HEK293 (cell line): Measurements from ENCODE around the gene ARHGAP15.

Source experiments
- CTCF ChIA-PET: fragments of 350-600 bp; formaldehyde crosslinking; extraction: SDS; loops from one replicate; lab custom pipeline; 2021; ENCODE audit warnings: antibody characterized with exemption; lab: Yijun Ruan, JAX
- POLR2A ChIA-PET: fragments of 300-600 bp; formaldehyde crosslinking; extraction: SDS; loops from one replicate; lab custom pipeline; 2020; ENCODE audit warnings: antibody characterized with exemption, inconsistent platforms; lab: Yijun Ruan, JAX
- H3K27ac ChIP-seq: fragments of 200-500 bp; sonication (Bioruptor generic); 2 replicates; pipeline ENCODE4 v1.5.1; 2014; ENCODE audit warnings: low read depth, low read length, control low read depth, inconsistent platforms; ENCODE audit errors: extremely low read depth
- H3K36me3 ChIP-seq, 2 experiments: fragments of 200-500 bp in 1 of 2; sonication (Bioruptor generic) in 1 of 2; 1 replicate in 1 of 2; 2 replicates in 1 of 2; pipeline ENCODE4 v1.5.1; 2014 to 2017; ENCODE audit warnings: inconsistent platforms in 2 of 2, low read length in 2 of 2; ENCODE audit not compliant: control insufficient read depth in 2 of 2, insufficient read depth in 1 of 2
- H3K4me1 ChIP-seq: fragments of 200-500 bp; sonication (Bioruptor generic); 2 replicates; pipeline ENCODE4 v1.5.1; 2014; ENCODE audit warnings: mild to moderate bottlenecking, low read length, inconsistent platforms; ENCODE audit not compliant: control insufficient read depth, insufficient read depth
- H3K4me3 ChIP-seq: 2 replicates; pipeline ENCODE4 v1.5.1; 2011; ENCODE audit warnings: low read depth, mild to moderate bottlenecking, control low read depth, low read length, moderate library complexity
- H3K9me3 ChIP-seq: fragments of 200-500 bp; sonication (Bioruptor generic); 2 replicates; pipeline ENCODE4 v1.5.1; 2014; ENCODE audit warnings: low read depth, low read length, inconsistent platforms; ENCODE audit not compliant: control insufficient read depth, insufficient read depth
- FEZF1 ChIP-seq: fragments of 450-650 bp; formaldehyde crosslinking; IDR thresholded peaks from 2 replicates; pipeline ENCODE4 v1.5.1; 2016; ENCODE audit warnings: missing biosample characterization, missing genetic modification characterization
- GLIS1 ChIP-seq: fragments of 450-650 bp; formaldehyde crosslinking; IDR thresholded peaks from 2 replicates; pipeline ENCODE4 v1.5.1; 2016; ENCODE audit warnings: missing biosample characterization, missing genetic modification characterization
- ZBTB20 ChIP-seq: fragments of 450-650 bp; formaldehyde crosslinking; IDR thresholded peaks from 2 replicates; pipeline ENCODE4 v1.5.1; 2016; ENCODE audit warnings: missing biosample characterization, missing genetic modification characterization
- ZFP41 ChIP-seq: fragments of 450-650 bp; formaldehyde crosslinking; IDR thresholded peaks from 2 replicates; pipeline ENCODE4 v1.5.1; 2016; ENCODE audit warnings: missing biosample characterization, missing genetic modification characterization, borderline replicate concordance
- ZNF121 ChIP-seq: fragments of 450-650 bp; formaldehyde crosslinking; IDR thresholded peaks from 2 replicates; pipeline ENCODE4 v1.5.1; 2016; ENCODE audit warnings: missing biosample characterization, missing genetic modification characterization
- ZNF184 ChIP-seq: fragments of 450-650 bp; IDR thresholded peaks from 2 replicates; pipeline ENCODE4 v1.5.1; 2018; ENCODE audit warnings: missing biosample characterization, mild to moderate bottlenecking, missing genetic modification characterization
- ZNF19 ChIP-seq: fragments of 450-650 bp; formaldehyde crosslinking; IDR thresholded peaks from 2 replicates; pipeline ENCODE4; 2016; ENCODE audit warnings: missing biosample characterization, missing genetic modification characterization, low read depth
- ZNF24 ChIP-seq: fragments of 450-650 bp; formaldehyde crosslinking; IDR thresholded peaks from 2 replicates; pipeline ENCODE4 v1.5.1; 2016; ENCODE audit warnings: missing biosample characterization, missing genetic modification characterization
- ZNF341 ChIP-seq: fragments of 450-650 bp; formaldehyde crosslinking; IDR thresholded peaks from 2 replicates; pipeline ENCODE4; 2016; ENCODE audit warnings: low read depth, missing biosample characterization, missing genetic modification characterization
- ZNF350 ChIP-seq: fragments of 450-650 bp; formaldehyde crosslinking; IDR thresholded peaks from 2 replicates; pipeline ENCODE4 v1.5.0; 2017; ENCODE audit warnings: missing biosample characterization, mild to moderate bottlenecking, missing genetic modification characterization
- ZNF404 ChIP-seq: fragments of 450-650 bp; formaldehyde crosslinking; IDR thresholded peaks from 2 replicates; pipeline ENCODE4 v1.5.1; 2017; ENCODE audit warnings: missing biosample characterization, missing genetic modification characterization
- ZNF544 ChIP-seq: fragments of 450-650 bp; formaldehyde crosslinking; IDR thresholded peaks from 2 replicates; pipeline ENCODE4 v1.5.0; 2017; ENCODE audit warnings: missing biosample characterization, missing genetic modification characterization
- ZNF548 ChIP-seq: fragments of 450-650 bp; formaldehyde crosslinking; IDR thresholded peaks from 2 replicates; pipeline ENCODE4 v1.5.1; 2016; ENCODE audit warnings: missing biosample characterization, missing genetic modification characterization
- ZNF660 ChIP-seq: fragments of 450-650 bp; IDR thresholded peaks from 2 replicates; pipeline ENCODE4 v1.5.1; 2018; ENCODE audit warnings: missing biosample characterization, mild to moderate bottlenecking, missing genetic modification characterization
- ZNF664 ChIP-seq: fragments of 450-650 bp; formaldehyde crosslinking; IDR thresholded peaks from 2 replicates; pipeline ENCODE4 v1.5.1; 2016; ENCODE audit warnings: missing biosample characterization, missing genetic modification characterization
- ZSCAN16 ChIP-seq: fragments of 450-650 bp; formaldehyde crosslinking; IDR thresholded peaks from 2 replicates; pipeline ENCODE4 v1.5.1; 2016; ENCODE audit warnings: missing biosample characterization, missing genetic modification characterization
- TF ChIP-seq, protein P1 (sequence below): fragments of 450-650 bp; formaldehyde crosslinking; conservative IDR thresholded peaks from 2 replicates; pipeline ENCODE4 v1.5.1; 2016; ENCODE audit warnings: low read depth, missing biosample characterization, missing genetic modification characterization
- TF ChIP-seq, protein P2 (sequence below): fragments of 450-650 bp; formaldehyde crosslinking; IDR thresholded peaks from 2 replicates; pipeline ENCODE4 v1.5.1; 2016; ENCODE audit warnings: missing biosample characterization, missing genetic modification characterization
- TF ChIP-seq, protein P3 (sequence below): fragments of 450-650 bp; formaldehyde crosslinking; IDR thresholded peaks from 2 replicates; pipeline ENCODE4; 2016; ENCODE audit warnings: missing biosample characterization, missing genetic modification characterization
- TF ChIP-seq, protein P4 (sequence below): fragments of 450-650 bp; formaldehyde crosslinking; IDR thresholded peaks from 2 replicates; pipeline ENCODE4 v1.5.1; 2016; ENCODE audit warnings: missing biosample characterization, missing genetic modification characterization

ARHGAP15 gene

GRCh38 chr2:143686585-143687164 is 557.5 kb downstream of the ARHGAP15 start (continued):
- TF ChIP-seq GLIS1 (no peak), ZNF544 (no peak), ZNF24 (tag by site-specific recombination) (no peak), ZNF121 (tag by site-specific recombination) (no peak), ZNF660 (tag by site-specific recombination) (no peak), ZNF350 (tag by site-specific recombination) (no peak), ZNF664 (tag by site-specific recombination) (no peak), ZFP41 (tag by site-specific recombination) (no peak), ZBTB20 (tag by site-specific recombination) (no peak), ZNF341 (no peak)
- TF ChIP-seq, protein P1, sequence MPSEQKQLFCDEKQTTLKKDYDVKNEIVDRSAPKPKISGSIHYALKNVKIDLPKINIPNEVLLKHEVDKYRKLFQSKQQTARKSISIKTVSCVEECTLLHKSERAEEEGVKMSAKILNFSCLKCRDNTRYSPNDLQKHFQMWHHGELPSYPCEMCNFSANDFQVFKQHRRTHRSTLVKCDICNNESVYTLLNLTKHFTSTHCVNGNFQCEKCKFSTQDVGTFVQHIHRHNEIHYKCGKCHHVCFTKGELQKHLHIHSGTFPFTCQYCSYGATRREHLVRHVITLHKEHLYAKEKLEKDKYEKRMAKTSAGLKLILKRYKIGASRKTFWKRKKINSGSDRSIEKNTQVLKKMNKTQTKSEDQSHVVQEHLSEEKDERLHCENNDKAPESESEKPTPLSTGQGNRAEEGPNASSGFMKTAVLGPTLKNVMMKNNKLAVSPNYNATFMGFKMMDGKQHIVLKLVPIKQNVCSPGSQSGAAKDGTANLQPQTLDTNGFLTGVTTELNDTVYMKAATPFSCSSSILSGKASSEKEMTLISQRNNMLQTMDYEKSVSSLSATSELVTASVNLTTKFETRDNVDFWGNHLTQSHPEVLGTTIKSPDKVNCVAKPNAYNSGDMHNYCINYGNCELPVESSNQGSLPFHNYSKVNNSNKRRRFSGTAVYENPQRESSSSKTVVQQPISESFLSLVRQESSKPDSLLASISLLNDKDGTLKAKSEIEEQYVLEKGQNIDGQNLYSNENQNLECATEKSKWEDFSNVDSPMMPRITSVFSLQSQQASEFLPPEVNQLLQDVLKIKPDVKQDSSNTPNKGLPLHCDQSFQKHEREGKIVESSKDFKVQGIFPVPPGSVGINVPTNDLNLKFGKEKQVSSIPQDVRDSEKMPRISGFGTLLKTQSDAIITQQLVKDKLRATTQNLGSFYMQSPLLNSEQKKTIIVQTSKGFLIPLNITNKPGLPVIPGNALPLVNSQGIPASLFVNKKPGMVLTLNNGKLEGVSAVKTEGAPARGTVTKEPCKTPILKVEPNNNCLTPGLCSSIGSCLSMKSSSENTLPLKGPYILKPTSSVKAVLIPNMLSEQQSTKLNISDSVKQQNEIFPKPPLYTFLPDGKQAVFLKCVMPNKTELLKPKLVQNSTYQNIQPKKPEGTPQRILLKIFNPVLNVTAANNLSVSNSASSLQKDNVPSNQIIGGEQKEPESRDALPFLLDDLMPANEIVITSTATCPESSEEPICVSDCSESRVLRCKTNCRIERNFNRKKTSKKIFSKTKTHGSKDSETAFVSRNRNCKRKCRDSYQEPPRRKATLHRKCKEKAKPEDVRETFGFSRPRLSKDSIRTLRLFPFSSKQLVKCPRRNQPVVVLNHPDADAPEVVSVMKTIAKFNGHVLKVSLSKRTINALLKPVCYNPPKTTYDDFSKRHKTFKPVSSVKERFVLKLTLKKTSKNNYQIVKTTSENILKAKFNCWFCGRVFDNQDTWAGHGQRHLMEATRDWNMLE = no peak

DNA sequence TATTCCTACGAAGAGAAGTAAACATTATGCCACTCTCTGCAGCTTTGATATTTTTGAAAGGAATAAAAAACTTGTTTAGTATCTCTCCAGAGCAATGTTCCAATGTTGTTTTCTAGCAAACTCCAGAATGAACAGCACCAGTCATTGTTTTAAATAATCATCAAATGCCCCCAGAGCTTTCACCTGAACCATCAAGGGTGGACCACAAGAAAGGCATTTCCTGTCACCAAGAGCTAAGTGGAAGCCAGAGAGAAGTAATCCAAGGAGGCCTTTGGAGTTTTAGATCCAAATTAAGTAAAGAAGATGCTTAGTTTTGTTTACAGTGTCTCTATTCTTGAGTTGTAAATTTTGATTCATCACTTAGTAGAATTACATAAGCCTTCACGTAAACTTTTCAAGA is 559.0 kb downstream of the ARHGAP15 start:
- ChIA-PET POLR2A (no interaction called here), CTCF (no interaction called here)
- TF ChIP-seq ZNF19 (no peak), ZNF404 (no peak), ZNF184 (tag by site-specific recombination) (no peak), FEZF1 (tag by site-specific recombination) (no peak), ZNF548 (tag by site-specific recombination) (no peak), ZSCAN16 (no peak)
- TF ChIP-seq, protein P2, sequence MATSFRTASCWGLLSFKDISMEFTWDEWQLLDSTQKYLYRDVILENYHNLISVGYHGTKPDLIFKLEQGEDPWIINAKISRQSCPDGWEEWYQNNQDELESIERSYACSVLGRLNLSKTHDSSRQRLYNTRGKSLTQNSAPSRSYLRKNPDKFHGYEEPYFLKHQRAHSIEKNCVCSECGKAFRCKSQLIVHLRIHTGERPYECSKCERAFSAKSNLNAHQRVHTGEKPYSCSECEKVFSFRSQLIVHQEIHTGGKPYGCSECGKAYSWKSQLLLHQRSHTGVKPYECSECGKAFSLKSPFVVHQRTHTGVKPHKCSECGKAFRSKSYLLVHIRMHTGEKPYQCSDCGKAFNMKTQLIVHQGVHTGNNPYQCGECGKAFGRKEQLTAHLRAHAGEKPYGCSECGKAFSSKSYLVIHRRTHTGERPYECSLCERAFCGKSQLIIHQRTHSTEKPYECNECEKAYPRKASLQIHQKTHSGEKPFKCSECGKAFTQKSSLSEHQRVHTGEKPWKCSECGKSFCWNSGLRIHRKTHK (tag by site-specific recombination) = no peak
- TF ChIP-seq, protein P3, sequence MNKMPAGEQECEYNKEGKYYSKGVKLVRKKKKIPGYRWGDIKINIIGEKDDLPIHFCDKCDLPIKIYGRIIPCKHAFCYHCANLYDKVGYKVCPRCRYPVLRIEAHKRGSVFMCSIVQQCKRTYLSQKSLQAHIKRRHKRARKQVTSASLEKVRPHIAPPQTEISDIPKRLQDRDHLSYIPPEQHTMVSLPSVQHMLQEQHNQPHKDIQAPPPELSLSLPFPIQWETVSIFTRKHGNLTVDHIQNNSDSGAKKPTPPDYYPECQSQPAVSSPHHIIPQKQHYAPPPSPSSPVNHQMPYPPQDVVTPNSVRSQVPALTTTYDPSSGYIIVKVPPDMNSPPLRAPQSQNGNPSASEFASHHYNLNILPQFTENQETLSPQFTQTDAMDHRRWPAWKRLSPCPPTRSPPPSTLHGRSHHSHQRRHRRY = no peak
- TF ChIP-seq, protein P4, sequence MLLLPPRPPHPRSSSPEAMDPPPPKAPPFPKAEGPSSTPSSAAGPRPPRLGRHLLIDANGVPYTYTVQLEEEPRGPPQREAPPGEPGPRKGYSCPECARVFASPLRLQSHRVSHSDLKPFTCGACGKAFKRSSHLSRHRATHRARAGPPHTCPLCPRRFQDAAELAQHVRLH (tag by site-specific recombination) = no peak
- H3K9me3 ChIP-seq = no peaks in the 10 kb centered on the region
- no peaks in the 10 kb centered on the region for H3K36me3 ChIP-seq
- H3K4me1 ChIP-seq = no peaks in the 10 kb centered on the region
- H3K27ac ChIP-seq = no peak overlapping the region
- no peak overlapping the region for H3K4me3 ChIP-seq
